NCI-H2196 (cell line): Measurements from ENCODE around the gene JPH2.

Experiments
- DNase-seq: peaks from one replicate; lab custom pipeline; 2025; ENCODE audit not compliant: unreplicated experiment; lab: John Stamatoyannopoulos, UW

JPH2 gene

GRCh38 chr20:44104798-44105517 lies 82.0 kb downstream of the JPH2 start:
- peak; percentile 78 for DNase-seq

GRCh38 chr20:44102582-44102981 lies 84.4 kb downstream of the JPH2 start:
- no peak for DNase-seq

- DNase-seq: no peak
Observed at GRCh38 chr20:44099832-44100231, 87.2 kb downstream of the JPH2 start.

- no peak for DNase-seq
Observed at GRCh38 chr20:44098657-44099056, 88.3 kb downstream of the JPH2 start.

GRCh38 chr20:44098256-44098630 lies 88.7 kb downstream of the JPH2 start:
- no peak for DNase-seq

- DNase-seq: no peak
Observed at GRCh38 chr20:44097521-44098255, 89.3 kb downstream of the JPH2 start.

- no peak for DNase-seq
Observed at GRCh38 chr20:44095831-44096230, 91.2 kb downstream of the JPH2 start.

GRCh38 chr20:44093249-44093582 lies 93.8 kb downstream of the JPH2 start:
- DNase-seq: no peak

- DNase-seq: peak; percentile 46
Observed at GRCh38 chr20:44092551-44093248, 94.3 kb downstream of the JPH2 start.

- no peak for DNase-seq
Observed at GRCh38 chr20:44091026-44091425, 96.0 kb downstream of the JPH2 start.

GRCh38 chr20:44089987-44090674 lies 96.9 kb downstream of the JPH2 start:
- peak; percentile 11 for DNase-seq

GRCh38 chr20:44087857-44088120 lies 99.2 kb downstream of the JPH2 start:
- DNase-seq: no peak

GRCh38 chr20:44087051-44087856 lies 99.7 kb downstream of the JPH2 start:
- DNase-seq: no peak

GRCh38 chr20:44085616-44086434 lies 101.2 kb downstream of the JPH2 start:
- DNase-seq: no peak

- DNase-seq: no peak
Observed at GRCh38 chr20:44084891-44085290, 102.1 kb downstream of the JPH2 start.

- no peak for DNase-seq
Observed at GRCh38 chr20:44084439-44084838, 102.5 kb downstream of the JPH2 start.

- DNase-seq: peak; percentile 78
Observed at GRCh38 chr20:44083220-44083933, 103.6 kb downstream of the JPH2 start.

GRCh38 chr20:44081888-44082287 lies 105.1 kb downstream of the JPH2 start:
- DNase-seq: no peak

- DNase-seq: no peak
Observed at GRCh38 chr20:44081476-44081875, 105.5 kb downstream of the JPH2 start.
